GM19239 (cell line): ENCODE results near the gene SIL1.

Experiments used
- DNase-seq: peaks from one replicate; pipeline ENCODE4 v3.0.0; 2011; ENCODE audit warnings: low spot score; ENCODE audit not compliant: insufficient read length
- FAIRE-seq: peaks from 2 replicates; lab custom pipeline; 2011; peaks lifted over from hg19 to GRCh38; lab: Jason Lieb, UNC

SIL1 gene

DNA sequence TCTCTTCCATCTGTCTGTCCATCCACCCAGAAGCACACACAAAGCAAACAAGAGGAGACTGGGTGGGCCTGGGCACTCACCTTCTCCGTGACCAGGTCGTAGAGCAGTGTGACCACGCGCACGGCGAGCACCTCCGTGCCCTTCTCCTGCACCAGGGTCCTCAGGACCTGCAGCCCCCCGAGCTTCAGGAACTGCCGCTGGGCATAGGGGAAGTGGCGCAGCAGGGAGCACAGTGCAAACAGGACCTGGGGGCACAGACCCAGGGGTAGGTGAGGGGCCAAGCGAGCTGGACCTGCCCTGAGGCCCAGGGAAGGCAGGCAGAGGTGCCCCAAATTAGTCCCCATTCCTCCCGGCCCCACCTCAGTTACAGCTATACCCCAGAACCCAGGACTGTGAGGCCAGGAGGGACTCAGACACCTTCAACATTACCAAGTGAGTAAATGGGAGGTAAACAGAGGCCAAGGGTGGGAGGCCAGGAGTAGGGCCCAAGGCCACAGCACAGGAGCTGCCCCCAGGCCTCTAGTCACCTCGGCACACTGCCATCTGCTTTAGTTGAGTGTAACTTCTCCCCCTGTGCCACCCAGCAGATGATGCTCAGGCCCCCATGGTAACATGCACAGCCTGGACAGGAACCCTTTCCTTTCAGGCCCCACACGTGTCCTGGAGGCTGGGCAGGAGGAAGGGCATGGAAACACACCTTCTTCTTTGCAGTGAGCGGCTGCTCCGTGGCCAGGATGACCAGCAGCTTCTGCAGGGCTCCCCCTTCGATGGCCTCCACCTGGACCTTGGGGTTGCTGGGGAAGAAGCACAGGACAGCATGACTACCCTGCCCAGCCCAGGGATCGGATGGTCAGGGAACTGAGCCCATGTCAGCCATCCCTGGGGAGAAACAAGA is 246.8 kb downstream of the SIL1 start:
- FAIRE-seq (no peak), DNase-seq (no peak)

DNA sequence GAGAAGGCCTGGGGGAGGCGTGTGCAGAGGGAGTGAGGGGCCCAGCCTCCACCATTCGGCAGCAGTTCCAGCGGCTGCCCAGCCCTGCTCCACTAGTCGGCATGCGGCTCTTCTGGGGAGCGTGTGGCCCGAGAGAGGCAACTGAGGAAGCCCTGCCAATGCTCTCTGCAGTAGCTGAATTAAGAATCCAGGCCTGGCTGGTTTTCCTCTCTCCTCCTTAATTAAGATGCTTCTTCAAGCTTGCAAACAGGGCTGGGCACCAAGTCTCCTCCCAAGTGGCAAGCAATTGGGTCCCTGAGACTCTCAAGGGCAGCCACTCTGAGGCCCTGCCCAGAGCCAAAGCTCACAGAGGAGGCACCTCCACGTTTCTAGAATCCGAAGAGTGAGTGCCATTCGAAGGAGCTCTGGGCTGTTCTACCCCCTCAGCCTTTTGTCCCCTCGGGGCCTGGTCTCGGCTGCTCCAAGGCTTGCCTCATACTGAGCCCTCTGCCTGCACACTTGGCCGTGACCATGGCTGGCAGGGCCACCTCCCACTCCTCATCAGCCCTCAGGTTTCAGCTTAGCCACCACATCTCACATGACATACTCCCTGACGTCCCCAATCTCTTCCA is 247.6 kb downstream of the SIL1 start:
- FAIRE-seq (no peak), DNase-seq (no peak)

DNA sequence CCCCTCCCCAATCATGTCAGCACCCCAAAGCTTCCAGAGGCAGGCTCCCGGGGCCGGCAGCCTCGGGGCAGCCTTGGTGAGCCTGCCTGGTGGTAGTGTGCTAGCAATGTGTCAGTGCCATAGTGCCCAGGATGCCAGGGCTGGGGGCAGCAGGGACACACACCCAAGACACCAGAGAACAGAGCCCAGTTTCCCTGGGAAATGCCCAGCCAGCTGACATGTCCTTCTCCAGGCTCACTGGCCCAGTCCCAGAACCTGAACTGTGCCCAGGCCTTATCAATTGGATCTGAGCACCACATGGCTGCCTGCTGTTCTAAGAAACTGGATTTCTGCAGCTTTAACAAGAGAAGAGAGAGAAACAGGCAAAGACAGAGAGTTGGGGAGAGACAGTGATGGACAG is 248.2 kb downstream of the SIL1 start:
- FAIRE-seq (no peak), DNase-seq (no peak)

DNA sequence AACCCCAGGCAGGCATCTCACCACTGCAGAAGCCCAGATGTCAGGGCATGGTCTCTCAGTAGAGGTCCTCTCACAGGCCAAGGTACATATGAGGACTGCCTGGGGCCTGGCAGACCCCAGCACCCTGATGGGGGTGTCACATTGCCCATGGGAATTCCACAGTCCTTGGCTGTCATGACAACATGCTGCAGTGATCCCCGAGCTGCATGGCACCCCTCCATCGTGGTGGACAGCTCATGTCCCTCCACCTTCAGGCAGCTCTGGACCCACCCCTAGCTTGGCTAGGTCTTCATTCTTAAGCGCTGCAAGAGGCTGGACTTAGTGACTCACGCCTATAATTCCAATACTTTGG is 249.0 kb downstream of the SIL1 start:
- FAIRE-seq (no peak), DNase-seq (no peak)

DNA sequence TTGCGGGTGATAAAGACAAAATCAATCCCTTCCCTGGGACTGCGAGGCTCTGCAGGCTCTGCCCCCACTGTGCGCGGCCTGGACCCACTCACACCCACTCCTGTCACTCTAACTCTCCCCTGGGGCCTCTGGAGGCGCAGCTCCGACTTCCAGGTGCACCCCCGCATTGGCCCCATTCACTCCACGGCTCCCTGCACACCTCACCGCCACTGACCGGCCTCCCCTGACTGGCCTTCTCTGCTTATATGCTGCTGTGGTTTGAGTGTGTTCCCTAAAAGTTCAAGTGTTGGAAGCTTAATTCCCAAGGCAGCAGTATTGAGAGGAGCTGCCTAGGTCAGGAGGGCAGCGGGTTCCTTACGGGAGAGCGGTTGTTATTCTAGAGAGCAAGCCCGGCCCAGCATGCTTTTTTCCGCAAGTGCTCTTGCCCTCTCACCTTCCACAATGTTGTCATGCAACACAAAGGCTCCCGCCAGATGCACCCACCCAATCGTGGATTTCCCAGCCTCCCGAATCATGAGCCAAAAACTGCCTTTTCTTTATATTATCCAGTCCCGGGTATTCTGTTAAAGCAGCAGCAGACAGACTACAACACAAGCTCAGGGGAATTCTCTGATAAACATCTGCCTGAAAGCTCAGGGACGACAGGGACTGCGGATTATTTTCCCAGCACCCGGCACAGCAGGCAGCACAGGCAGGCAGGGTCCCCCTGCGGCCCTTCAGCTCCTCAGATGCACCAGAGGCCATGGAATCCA is 249.5 kb downstream of the SIL1 start:
- no peak for DNase-seq
- FAIRE-seq, result no peak

DNA sequence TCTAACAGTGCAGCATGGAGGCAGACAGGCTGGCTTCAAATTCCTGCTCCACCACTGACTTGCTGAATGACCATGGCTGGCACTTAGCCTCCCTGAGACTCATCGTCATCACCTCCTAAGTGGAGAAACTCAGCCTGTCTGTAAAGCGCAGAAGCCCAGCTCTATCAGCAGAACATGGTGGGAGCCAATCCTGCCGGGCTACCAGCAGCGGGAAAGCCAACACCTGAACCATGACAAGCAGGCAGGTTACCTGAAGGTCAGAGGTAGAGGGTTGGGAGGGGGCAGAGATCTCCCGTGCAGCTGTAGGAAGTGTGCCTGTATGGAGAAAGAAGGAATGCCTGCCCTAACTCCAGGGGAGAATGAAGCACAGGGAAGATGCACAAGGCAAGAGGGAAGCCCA is 250.4 kb downstream of the SIL1 start:
- FAIRE-seq, result no peak
- DNase-seq, result no peak

DNA sequence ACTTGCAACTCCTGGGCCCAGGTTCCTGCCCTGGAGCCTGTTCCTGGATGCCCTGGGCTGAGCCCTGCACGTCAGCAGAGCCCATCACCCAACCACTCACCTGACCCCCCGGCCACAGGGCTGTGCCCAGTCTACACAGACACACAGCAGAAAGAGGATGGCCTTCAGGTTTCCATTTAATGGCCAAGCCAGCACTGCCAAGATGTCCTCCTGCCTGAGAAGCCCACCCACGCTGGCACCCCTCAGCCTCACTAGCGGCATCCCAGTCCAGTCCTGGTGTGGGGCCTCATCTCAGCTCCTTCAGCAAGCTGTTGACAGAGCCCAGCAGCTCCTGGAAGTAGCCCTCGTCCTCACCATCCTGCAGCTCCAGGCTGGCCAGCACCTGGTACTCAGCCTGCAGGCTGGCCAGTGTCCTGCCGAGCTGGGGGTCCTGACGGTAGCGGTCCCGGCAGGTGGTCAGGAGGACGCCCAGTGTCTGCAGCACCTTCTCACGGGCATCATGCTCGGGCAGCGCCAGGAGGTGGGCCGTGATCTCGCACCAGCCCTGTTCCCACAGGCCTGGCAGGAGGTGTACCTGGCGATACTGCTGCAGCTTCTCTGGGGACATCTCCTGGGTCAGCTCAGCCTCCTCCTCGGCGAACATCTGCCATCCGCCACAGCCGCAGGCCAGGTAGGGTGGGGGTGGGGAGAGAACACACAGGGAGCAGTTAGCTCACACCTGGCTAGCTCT is 251.2 kb downstream of the SIL1 start:
- no peak for FAIRE-seq
- no peak for DNase-seq

DNA sequence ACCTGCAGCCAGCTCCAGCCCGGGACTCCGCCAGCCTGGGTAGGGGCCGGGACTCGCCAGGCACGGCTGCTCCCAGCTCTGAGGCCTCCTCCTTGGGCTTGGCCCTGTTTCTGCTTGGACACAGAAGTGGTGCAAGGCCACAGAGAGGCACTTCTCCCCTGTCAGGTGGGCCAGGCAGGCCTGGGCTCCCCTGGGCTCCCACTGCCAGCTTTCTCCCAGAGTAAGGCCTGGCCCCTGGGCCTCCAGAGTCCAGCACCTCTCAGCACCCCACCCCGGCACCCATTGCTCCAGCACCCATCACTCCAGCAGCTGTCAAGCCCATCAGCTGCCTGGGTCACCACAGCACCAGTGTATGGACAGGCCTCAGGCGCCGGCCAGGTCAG is 251.9 kb downstream of the SIL1 start:
- FAIRE-seq (no peak), DNase-seq (no peak)

DNA sequence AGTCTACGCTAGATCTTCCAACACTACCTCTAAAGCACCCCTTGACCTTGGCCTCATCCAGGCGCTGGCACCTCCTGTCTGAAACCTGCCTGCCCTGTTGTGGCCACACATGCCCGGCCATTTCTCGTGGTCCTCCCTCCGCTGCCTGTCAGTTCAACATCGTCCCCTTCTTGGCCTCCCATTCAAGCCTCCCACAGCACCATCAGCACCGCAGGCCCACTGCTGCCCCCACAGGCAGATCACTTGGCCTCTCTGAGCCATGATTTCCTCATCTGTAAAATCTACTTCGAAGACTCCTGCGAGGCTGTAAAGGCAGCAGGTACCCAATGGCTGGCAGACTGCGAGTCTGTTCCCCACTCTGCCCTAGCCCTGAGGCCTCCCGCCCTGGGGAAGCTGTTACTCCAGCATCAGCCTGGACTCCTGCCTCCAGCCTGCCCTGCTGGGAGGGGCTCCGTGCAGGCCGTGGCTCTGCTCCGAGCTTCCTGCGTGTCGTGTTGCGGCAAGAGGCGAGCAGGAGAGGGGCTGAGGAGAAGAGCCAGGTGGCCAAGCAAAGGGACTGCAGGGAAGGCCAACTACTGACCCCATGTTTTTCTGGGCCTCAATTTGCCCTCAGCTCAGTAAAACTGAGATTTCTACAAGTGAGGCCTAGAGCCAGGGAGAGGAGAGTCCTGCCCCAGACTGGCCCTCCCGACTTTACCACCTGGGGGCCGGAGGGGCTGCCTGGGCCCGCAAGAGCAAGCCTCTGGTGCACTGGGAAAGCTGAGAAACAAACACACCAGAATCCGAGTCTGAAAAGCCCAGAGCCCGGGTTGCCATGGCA is 252.5 kb downstream of the SIL1 start:
- DNase-seq (no peak), FAIRE-seq (no peak)

DNA sequence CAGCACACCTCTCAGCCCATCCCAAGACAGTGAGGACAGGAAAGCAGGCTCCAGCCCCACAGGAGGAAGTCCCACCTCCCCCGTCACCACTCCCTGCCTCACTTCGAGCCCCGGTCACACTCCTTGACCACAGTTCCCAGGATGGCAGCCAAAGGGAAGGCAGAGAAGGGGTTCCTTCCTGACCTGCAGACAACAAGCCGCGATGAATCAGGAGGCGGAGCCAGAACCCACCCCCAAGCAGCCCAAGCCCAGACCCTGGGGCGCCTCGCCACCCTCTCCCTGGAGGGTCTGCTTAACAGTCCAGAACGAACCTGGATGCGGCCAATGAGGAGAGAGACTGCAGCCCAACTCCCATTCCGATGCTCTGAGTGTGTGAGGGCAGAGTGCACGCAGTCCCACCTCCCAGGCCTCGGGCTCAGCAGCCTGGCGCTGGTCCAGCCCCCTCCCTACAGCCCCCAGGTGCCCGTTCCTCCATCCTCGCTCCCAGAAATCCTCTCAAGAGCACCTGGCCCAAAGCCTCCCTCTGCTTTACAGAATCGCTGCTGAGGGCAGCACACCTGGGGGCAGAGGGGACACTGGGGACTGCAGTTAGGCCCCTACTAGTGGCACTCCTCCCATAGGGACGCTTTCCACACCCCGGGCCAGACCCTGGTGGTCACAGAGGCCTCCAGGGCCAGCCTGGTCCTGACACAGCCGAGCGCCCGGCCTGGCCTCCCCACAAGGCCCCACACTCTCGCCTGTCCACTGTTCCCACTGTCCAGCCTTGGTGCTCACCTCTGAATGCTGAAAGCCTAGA is 253.4 kb downstream of the SIL1 start:
- FAIRE-seq (no peak), DNase-seq (no peak)

DNA sequence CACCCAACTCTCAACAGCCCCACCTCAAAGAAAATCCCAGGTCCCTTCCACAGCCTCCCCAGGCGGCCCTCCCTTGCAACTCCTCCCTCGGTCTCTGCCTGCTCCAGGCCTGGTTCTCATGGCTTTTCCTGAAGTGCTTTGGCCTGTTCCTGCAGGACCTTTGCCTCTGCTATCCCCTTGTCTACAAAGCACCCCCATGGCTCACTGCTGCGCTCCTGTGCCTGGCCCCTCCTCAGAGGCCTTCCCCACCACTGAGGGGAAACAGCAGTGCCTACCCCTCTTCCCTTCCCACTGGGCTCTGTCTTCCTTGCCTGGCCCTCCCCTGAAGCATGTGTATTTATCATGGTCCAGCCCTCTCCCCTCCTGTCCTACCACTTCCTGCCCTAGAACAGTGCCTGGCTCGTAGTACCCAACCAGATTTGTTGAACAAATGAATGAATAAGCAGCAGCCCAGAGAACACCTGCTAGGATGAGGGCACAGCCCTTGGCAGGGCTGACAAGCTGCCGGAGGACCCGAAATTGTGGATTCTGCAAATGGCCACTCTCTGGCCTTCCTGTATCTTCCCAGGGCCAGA is 254.5 kb downstream of the SIL1 start:
- DNase-seq, result no peak
- FAIRE-seq, result no peak

DNA sequence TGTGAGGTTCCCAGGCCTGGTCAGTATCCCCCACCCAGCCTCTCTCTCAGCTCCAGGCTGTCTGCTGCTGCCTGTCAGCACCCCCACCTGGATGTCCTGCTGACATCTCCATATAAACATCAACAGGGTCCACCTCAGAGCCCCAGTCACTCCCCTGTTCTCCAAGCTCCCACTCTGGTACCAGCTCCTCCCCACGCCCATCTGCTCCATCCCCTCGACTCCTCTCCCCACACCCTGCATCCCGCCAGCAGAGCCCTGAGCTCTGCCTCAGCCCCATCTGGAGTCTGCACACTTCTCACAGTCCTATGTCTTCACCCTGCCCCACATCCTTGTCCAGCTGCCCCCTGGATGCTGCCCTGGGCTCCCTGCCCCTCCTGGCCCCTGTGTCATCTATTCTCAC is 255.3 kb downstream of the SIL1 start:
- no peak for DNase-seq
- no peak for FAIRE-seq

DNA sequence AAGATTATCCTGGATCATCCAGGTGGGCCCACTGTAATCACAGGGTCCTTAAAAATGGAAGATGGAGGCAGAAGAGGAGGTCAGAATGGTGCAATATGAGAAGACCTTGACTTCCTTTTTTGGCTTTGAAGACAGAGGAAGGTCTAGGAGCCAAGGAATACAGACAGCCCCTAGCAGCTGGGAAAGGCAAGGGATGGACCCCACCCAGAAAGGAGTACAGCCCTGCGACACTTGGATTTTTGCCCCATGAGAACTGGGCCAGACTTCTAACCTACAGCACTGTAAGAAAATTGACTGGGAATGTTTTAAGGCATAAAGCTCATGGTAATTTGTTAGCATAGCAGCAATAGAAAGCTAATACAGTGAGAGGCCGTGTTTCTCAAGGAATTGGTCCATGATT is 256.1 kb downstream of the SIL1 start:
- DNase-seq (no peak), FAIRE-seq (no peak)

DNA sequence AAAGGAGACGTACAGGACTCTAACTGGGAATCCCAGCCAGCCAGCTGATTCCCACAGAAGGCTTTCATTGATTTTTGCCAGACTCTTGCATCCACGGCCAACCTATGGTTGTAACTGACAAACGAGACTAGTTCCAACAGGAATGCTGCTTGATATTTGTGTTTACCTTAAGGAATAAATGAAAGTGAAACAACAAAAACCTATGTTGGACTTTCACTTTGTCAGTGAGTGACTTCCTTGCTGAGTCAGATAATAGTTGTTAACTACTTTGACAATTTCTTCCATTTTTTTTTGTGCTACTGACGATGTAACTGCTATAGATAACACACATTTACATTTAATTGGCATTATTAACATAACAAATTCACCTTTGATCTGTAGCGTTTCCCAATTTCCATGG is 259.6 kb downstream of the SIL1 start:
- DNase-seq (no peak), FAIRE-seq (no peak)

DNA sequence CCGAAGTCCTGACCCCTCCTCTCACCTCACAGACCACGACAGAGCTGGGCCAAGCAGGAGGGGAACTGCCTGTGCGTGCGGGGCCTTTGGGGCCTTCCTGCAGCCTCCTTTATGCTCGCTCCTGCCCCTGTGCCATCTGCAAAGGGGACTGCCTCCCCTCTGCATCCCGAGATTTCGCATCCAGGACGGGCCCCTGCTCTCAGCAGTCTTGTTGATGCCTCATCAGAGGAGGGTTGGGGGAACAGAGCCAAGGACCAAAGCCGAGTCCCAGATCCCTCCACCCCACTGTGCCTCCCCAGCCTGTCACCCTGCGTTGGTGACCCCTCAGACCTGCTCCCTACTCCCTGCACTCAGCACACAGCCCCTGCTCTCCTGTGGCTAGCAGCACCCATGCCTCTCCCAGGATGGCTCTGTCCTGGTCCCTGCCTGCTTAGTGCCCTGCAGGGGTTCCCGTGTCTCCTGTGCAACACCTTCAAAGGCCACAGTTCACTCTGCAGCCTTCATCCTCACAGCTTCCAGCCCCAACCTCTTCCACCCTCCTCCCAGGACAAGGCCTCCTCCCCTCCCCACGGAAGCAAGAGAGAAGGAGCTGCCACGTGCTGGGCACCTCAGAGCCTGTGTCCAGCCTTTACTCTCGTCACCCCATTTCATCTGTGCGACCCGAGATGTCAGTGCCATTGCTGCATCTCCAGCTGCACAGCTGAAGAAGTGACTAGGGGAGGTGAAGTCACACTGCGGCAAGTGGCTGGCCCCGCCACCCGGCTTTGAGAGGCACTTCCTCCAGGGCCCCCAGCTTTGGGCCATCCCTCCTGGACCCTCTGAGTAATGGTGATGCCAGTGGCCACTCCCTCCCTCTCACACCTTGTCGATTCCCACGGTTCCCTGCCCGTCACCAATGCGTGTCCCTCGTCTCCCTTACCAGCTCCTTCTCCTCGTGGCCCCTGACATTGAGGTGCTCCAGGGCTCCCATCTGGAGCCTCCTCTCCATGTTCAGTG is 260.5 kb downstream of the SIL1 start:
- FAIRE-seq, result no peak
- DNase-seq, result no peak

DNA sequence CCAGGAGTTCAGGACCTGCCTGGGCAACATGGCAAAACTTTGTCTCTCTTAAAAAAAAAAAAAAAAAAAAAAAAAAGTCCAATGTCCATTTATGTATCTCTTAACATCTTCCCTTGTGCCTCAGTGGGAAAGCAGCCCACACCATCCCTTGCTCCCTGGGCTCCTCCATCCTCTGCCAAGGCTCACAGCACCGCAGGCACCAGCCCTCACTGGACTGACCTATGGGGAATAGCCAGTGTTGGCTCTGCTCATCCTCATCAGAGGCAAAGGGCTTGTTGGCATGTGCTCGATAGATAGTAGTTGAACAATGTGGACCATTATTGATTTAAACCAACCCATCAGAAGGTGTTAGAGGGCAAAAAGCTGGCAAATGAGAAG is 261.2 kb downstream of the SIL1 start:
- FAIRE-seq, result no peak
- no peak for DNase-seq

DNA sequence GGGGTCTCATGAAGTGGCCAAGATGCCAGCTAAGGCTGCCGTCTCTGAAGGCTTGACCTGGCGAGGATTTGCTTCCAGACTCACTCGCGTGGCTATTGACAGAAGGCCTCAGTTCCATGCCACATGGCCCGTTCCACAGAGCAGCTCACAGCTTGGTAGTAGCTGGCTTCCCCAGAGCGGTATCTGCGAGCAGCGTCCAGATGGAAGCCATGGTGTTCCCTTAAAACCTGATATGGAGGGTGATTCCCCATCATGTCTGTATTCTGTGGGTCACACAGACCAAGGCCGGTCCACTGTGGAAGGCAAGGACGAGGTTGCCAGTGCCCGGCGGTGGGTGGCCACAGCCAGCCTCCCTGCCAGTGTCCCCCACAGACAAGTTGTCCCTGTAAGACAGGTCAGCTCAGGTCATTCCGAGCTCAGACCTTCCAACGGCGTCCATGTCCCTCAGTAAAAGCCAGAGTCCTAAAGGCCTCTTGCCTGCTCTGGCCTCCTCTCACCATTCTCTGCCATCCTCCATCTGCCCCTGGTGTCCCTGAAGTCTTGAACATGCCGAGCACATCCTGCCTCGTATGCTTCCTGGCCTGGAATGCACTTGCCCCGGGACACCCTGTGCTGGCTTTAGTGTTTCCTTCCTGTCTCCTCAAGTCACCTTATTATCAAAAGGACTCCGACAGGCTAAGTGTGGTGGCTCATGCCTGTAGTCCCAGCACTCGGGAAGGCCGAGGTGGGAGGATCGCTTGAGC is 261.8 kb downstream of the SIL1 start:
- DNase-seq (no peak), FAIRE-seq (no peak)
